ENCODE data around the gene PLXNB2.

- no peak for TF ChIP-seq CTCF (IDR thresholded peaks at IDR 0.05)
- no peak for TF ChIP-seq POLR2A (IDR thresholded peaks at IDR 0.05; ENCODE audit: low read depth)
Observed at GRCh38 chr22:50296658-50297490, 10.6 kb downstream of the PLXNB2 start.
